ENCODE results near the gene SERPINE2.

The SERPINE2 gene

DNA sequence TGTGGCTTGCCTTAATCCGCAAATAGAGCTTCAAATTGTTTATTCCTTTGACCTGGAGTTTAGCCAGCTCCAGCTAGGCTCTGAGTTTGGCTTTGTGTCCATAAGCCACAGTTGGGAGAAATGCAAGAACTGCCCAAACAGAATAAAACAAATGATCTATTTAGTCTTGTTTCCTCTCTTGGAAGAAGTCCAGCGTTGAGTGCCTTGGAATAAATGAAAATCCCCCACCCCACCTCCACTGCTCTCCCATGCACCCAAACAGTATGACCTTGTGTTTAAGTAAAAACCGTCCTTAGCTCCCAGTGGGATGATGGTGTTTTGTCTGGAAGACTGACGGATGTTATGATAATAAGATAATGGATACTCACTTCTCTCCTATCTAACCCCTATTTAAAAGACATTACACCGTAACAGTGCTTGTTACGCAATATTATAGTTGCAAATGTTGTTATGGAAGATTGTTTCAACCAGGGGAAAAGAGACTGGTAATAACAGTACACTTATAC lies 3.2 kb upstream of the SERPINE2 start:
- DNase-seq: no peak

DNA sequence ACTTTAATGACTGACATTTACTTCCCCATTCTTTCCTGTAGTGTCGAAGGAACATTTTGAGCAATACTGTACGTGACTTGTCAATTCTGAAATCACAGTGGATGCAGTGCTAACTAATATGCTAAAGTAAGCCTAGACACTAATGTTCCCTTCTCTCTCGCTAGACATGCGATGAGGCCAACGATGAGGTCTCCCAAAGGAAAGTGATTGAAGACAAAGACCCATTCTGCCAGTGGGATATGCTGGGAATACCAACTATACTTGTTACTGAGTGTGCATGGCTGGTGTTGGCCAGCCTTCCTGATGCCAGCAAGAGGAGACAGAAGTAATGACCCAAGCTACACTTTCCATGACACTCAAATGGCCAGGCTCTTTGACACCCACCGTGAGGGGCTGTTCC lies 2.5 kb upstream of the SERPINE2 start:
- no peak for DNase-seq

DNA sequence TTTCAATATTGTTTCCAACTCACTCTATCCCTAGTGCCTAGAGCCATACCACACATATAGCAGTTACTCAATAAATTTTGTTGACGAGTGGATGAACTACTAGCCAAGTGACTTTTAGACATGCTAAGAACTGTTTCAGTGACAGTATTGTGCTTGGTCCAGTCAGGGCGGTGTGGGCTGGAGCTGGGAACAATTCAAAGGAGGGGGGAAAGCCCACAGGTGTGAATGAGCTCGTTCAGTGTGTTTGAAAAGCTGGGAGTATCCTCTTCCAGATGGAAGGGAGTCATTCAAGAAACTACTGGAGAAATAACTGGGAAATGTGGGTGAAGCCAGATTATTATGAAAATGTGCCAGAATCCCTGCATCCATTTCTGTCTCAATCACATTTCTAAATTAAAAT lies 1.7 kb upstream of the SERPINE2 start:
- no peak for DNase-seq

DNA sequence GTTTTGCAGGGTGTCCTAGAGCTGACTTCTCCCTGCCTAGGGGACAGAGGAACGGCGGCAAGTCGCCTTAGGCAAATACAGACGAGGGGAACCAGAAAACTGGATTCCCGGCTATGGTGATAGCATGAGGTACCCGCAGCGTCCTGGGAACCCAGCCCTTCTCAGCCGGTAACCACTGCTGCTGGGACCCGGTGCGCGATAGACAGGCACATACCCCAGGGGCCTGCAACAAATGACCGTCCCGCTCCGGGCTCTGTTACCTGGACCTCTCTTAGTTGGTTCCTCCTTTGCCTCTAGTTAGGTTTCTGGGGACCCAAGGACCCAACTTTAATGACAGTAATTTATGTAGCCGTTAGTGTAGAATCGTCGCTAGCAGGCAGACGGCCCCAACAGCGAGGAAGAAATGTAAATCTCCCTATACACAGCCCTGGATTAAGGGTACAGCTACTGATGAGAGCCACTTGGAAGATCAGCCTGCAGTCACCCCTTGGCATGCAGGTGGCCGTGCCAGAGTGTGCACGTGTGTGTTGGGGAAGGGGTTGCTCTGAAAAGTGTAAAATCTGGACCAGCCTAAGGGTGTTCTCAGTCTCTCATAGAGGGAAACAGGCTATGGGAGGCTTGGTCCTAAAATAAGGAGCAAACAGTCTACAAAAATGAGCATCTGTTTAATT lies 819 bp upstream of the SERPINE2 start:
- no peak for DNase-seq

GRCh38 chr2:224038830-224039079 lies 331 bp downstream of the SERPINE2 start:
- no peak for DNase-seq

GRCh38 chr2:224038049-224038829 lies 847 bp downstream of the SERPINE2 start:
- DNase-seq: peak; percentile 26

DNA sequence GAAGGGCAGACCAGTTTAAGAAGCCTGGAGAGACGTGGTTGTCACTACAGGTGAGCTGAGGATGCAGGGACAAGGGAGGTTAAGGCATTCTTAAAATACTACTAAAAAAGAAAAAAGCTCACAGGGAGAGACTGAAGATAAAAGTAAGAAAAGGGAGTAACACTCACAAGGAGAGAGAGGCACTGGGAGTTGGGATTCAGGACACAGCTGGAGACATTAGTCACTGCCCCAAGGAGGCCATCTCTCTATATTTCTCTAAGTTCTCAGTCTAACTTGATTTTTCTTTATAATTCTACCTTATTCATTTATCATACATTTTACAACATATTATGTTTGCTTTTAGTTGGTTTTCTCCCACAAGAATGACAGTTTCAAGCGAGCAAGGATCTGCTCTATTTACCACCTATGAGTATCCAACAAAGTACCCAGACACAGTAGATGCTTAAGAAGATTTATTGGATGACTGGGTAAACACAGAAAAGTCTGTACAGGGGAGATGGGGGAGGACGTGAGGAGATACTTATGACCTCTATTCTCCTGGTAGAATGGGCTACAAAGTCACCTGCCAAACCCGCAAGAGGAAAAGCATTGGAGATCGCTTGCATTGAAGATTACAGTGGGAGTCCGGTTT lies 2.2 kb downstream of the SERPINE2 start:
- DNase-seq: no peak

- DNase-seq: no peak
These were observed 5.1 kb downstream of the SERPINE2 start for GRCh38 chr2:224034017-224034416.

- no peak for DNase-seq
These were observed 5.5 kb downstream of the SERPINE2 start for GRCh38 chr2:224033601-224034000.

- DNase-seq: no peak
These were observed 6.8 kb downstream of the SERPINE2 start for GRCh38 chr2:224032283-224032682.

DNA sequence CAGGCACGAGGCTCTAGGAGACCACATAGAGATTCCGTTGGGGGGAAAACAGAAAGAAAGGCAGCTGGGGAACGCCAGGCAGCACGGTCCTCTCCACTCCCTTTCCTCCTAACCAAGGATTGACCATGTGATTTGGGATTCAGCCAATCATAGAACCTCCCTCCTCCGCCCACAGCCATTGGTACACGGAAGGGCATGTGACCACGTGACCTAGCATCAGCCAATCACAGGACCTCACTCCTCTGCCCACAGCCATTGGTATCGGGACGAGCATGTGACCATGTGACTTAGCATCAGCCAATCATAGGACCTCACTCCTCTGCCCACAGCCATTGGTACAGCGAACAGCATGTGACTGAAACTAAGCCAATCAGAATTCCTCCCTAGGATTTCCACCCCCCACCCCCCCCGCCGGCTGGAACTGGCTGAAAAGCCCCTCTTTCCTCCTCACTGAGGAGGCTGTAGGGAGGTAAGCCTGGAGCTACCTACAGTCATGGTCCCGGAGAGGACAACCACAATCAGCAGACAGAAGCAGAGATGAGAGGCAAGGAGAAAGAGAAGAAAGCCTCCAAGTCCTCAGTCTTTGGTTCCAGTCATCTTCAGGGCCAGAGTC lies 7.6 kb downstream of the SERPINE2 start:
- no peak for DNase-seq

GRCh38 chr2:224030786-224031185 lies 8.3 kb downstream of the SERPINE2 start:
- DNase-seq: no peak

- no peak for DNase-seq
These were observed 9.2 kb downstream of the SERPINE2 start for GRCh38 chr2:224029876-224030275.

DNA sequence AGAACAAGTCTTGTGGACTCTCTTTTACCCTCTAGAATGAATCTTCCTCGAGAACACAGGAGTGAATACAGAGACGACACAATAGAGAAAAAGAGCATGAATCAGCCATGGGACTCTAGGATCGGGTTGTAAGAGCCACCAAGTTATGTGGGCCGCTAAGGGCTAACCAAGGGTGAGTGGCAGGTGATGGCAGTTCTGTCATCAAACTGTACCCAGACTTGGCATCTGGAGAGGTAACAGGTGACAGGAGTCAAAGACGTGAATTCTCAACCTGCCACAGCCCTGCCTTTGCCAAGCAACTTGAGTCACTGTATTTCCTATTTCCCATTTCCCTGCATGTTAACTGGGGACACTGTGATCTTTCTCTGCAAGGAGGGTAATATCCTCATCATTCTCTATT lies 11.2 kb downstream of the SERPINE2 start:
- DNase-seq: no peak

DNA sequence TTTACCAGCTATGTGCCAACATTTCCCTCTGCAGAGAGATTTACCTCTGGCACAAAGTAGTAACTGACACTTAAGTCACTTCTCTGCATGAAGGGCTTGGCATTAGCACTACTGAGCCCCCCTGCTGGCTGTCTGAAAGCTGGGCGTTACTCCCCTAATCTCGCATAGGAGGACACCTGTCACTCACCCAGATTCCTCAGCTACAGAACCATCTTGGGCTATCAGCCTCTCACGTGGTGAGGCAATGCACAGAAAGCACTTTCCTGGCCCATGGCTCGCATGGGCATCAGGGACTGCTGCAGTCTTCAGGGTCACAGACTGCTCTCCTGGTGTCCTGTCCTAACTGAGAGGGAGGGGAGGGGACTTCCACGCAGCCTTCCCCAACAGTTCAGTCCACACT lies 12.0 kb downstream of the SERPINE2 start:
- DNase-seq: no peak

- DNase-seq: peak; percentile 81
These were observed 13.2 kb downstream of the SERPINE2 start for GRCh38 chr2:224025874-224026273.

DNA sequence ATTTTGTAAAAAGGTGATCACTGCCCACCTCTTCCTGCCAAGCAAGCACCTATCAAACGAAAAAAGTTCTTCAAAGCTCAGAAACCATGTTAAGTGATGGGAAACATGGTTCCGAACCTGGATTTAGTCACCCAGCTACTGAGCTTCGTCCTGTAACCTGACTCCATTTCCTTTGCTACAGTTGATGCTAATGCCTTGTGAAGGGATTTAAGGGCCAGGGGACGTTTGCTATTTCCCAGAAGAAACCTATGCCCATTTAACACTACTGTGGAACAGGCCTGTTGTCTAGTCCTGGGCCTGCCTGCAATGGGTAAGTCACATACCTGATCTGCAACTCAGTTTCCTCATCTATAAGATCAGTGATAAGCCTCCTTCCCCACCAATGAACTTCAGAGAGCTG lies 14.8 kb downstream of the SERPINE2 start:
- DNase-seq: no peak

DNA sequence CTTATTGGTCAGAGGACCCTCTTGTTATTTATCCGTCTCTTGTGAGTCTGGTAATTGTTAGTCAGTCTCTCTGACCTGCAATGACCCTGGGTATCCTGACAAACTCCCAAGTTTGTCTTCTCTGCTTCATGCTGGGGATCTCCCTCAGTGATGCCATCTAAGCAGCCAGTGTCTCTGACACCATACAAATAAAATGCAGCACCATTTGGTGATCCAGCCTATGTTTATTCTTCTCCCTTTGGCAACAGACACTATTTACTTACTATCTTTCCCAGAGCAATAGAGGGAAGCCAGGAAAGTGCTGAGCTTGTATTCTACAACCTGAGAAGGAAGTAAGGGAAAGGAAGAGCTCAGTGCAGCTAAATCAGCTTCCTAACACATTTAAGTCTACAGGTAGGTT lies 15.9 kb downstream of the SERPINE2 start:
- DNase-seq: no peak

GRCh38 chr2:224022486-224022885 lies 16.6 kb downstream of the SERPINE2 start:
- DNase-seq: no peak

DNA sequence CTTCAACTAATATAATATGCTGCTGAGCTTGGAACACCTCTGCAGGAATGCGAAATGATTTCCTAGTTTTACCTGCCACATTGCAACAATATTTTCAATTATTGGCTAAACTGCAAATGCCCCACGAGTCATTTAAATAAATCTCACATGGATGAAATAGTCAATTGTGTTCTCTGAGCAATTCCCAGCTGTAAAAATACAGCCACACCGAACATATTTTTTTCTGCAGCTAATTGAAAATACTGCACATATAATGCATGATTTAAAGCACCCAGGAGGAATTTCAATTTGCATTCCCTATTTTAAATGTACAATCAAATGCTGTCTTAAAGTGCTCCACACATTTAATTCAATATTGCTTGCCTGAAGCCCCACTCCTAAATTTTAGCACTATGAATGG lies 18.6 kb downstream of the SERPINE2 start:
- DNase-seq: no peak

- no peak for DNase-seq
These were observed 21.1 kb downstream of the SERPINE2 start for GRCh38 chr2:224017957-224018356.

- no peak for DNase-seq
These were observed 22.1 kb downstream of the SERPINE2 start for GRCh38 chr2:224016963-224017362.

GRCh38 chr2:224014336-224014735 lies 24.8 kb downstream of the SERPINE2 start:
- DNase-seq: no peak

DNA sequence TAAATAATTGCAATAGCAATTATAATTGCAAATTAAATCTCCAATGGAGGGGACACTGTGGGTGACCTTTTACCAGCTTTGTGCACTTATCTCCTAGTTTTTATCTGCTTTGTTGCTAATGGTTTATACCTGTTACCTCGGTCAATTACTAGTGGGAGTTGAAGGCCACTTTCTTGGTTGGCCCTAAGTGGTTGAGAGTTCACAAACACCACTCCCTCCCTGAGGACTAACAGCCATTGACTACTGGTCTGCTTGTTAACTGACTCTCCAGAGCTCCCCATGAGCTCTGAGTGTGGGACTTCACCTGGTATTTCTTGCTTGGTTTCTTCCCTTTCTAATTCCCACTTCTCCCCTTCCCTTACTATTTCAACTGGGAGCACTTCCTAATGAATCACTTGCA lies 27.2 kb downstream of the SERPINE2 start:
- no peak for DNase-seq
